ENCODE measurements around the gene RARB. TPM values are rescaled to one million over a fixed set of nuclear protein-coding genes. Genes with fewer than 3 reads are reported as not detected.
A peak's percentile ranks its signal among the peaks of the same experiment; 100 is the strongest.

Gene RARB
- total RNA-seq, 1 experiment from 2014 or later, result not detected

DNA sequence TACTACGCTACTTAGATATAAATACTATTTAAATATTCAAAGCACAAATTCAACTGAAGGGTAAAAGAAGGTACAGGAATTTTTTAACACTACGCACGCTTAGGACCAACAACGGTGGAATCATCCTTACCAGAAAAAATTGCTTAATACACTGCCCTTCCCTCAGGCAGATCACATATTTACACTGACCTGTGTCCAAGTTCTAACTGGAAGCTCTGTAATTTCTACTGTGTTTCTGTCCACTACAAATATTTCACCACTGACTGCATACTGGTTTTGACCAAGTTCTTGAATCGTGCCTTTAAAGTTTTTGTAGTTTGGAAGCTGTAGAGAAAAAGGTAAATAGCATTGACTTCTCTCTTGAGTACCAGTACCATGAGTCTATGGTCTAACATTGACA, 192.4 kb downstream of the RARB start:
- BruUV-seq (replicated peaks), result no TSS peak
- H3K27me3 Mint-ChIP-seq (ENCODE audit: insufficient read depth, unreplicated experiment), result no peaks in the 10 kb centered on the region
- no peak for TF ChIP-seq CTCF (IDR thresholded peaks at IDR 0.05; ENCODE audit: unreplicated experiment)
- DNase-seq (ENCODE audit: unreplicated experiment), result peak; percentile 12
- intact Hi-C loops (cut with micrococcal nuclease), result no loop called here
- no peak overlapping the region for H3K27ac Mint-ChIP-seq (ENCODE audit: low read depth, unreplicated experiment)
- peaks cover 17% of the 10 kb centered on the region for H3K4me1 Mint-ChIP-seq (ENCODE audit: insufficient read depth, unreplicated experiment)
- CTCF ChIA-PET, result interaction anchor here (0.5 to 0.7 kb wide), 2 partner anchors 1356 to 1360 kb away, joined by 3 read pairs; no protein-coding TSS in a partner anchor
- H3K36me3 Mint-ChIP-seq (ENCODE audit: insufficient read depth, unreplicated experiment), result peaks cover 54% of the 10 kb centered on the region
- POLR2A ChIA-PET, result interaction anchor here (0.8 kb wide), 1 partner anchor 17 kb away, joined by 3 read pairs; no protein-coding TSS in a partner anchor
- H3K9me3 Mint-ChIP-seq (ENCODE audit: unreplicated experiment), result peaks cover 4% of the 10 kb centered on the region
- no peak overlapping the region for H3K4me3 Mint-ChIP-seq (ENCODE audit: unreplicated experiment)

DNA sequence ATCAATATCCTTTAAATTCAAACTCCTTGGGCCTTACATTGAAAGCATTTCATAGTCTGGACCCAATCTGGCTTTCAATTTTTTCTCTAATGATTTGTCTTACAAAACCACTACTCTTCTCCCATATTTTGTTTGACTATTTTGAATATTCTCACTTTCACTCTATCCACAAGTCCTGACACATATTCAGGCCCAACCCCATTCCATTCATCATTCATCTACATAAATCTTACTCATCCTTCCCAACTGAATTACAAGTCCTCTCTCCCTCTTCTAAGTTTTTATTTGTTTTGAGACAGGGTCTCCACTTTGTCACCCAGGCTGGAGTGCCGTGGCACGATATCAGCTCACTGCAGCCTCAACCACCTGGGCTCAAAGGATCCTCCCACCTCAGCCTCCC, 193.0 kb downstream of the RARB start:
- BruUV-seq (replicated peaks), result no TSS peak
- TF ChIP-seq CTCF (IDR thresholded peaks at IDR 0.05; ENCODE audit: unreplicated experiment), result no peak
- H3K4me1 Mint-ChIP-seq (ENCODE audit: insufficient read depth, unreplicated experiment), result peaks cover 17% of the 10 kb centered on the region
- H3K9me3 Mint-ChIP-seq (ENCODE audit: unreplicated experiment), result peaks cover 4% of the 10 kb centered on the region
- peaks cover 55% of the 10 kb centered on the region for H3K36me3 Mint-ChIP-seq (ENCODE audit: insufficient read depth, unreplicated experiment)
- CTCF ChIA-PET, result interaction anchor here (0.7 kb wide), 1 partner anchor 1359 kb away, joined by 3 read pairs; no protein-coding TSS in a partner anchor
- no peaks in the 10 kb centered on the region for H3K27me3 Mint-ChIP-seq (ENCODE audit: insufficient read depth, unreplicated experiment)
- no peak for DNase-seq (ENCODE audit: unreplicated experiment)
- H3K4me3 Mint-ChIP-seq (ENCODE audit: unreplicated experiment), result no peak overlapping the region
- H3K27ac Mint-ChIP-seq (ENCODE audit: low read depth, unreplicated experiment), result no peak overlapping the region
- intact Hi-C loops (cut with micrococcal nuclease), result no loop called here
- POLR2A ChIA-PET, result interaction anchor here (0.8 kb wide), 1 partner anchor 17 kb away, joined by 3 read pairs; no protein-coding TSS in a partner anchor

DNA sequence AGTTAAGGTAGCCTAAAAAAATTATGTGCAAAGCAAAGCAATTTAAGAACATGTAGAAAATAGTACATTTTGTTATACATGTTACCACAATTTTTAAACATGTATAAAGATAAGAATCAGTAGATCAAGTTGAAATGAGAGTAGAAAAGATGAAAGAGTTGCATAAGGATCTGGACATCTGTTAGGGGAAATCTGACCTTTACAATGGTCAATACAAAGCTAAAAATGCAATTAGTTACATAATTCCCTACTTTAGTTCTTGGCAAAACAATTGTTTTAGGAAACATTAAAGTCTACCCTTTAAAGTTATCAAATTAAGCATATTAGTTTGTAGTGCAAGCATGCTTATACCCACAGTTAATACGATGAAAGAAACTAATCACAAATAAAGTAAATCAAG, 203.9 kb downstream of the RARB start:
- DNase-seq (ENCODE audit: unreplicated experiment), result no peak
- Mint-ChIP-seq H3K9me3 (ENCODE audit: unreplicated experiment) (no peaks in the 10 kb centered on the region), H3K4me3 (ENCODE audit: unreplicated experiment) (no peak overlapping the region), H3K27me3 (ENCODE audit: insufficient read depth, unreplicated experiment) (no peaks in the 10 kb centered on the region), H3K27ac (ENCODE audit: low read depth, unreplicated experiment) (no peak overlapping the region), H3K36me3 (ENCODE audit: insufficient read depth, unreplicated experiment) (peaks cover 63% of the 10 kb centered on the region), H3K4me1 (ENCODE audit: insufficient read depth, unreplicated experiment) (peaks cover 3% of the 10 kb centered on the region)
- intact Hi-C loops (cut with micrococcal nuclease), result no loop called here
- CTCF ChIA-PET, result interaction anchor here (0.6 kb wide), 1 partner anchor 39 kb away, joined by 3 read pairs; no protein-coding TSS in a partner anchor
- BruUV-seq (replicated peaks), result no TSS peak
- no peak for TF ChIP-seq CTCF (IDR thresholded peaks at IDR 0.05; ENCODE audit: unreplicated experiment)
- POLR2A ChIA-PET, result interaction anchor here (0.5 to 1.0 kb wide), 3 partner anchors 13 to 877 kb away, joined by 3 read pairs; no protein-coding TSS in a partner anchor

DNA sequence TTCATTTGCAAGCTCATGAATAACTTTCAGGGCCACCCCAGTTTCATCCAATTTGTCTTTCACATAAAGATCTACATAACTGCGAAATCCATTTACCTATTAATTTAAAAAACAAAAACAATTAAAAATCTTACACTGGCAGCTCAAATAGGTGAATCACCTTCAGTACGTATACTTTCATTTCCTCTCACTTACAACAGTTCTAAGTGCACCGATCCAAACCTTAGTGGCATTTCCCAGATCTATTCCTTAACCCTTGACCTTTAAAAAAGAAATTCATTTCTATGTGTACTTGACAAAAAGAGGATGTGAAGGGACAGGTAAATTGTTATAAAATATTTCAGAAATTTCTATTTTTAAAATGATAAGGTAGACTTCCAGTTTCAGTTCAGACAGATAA, 205.9 kb downstream of the RARB start:
- no peak for TF ChIP-seq CTCF (IDR thresholded peaks at IDR 0.05; ENCODE audit: unreplicated experiment)
- Mint-ChIP-seq H3K4me1 (ENCODE audit: insufficient read depth, unreplicated experiment) (peaks cover 3% of the 10 kb centered on the region), H3K4me3 (ENCODE audit: unreplicated experiment) (no peak overlapping the region), H3K27ac (ENCODE audit: low read depth, unreplicated experiment) (no peak overlapping the region), H3K36me3 (ENCODE audit: insufficient read depth, unreplicated experiment) (peaks cover 50% of the 10 kb centered on the region), H3K9me3 (ENCODE audit: unreplicated experiment) (no peaks in the 10 kb centered on the region), H3K27me3 (ENCODE audit: insufficient read depth, unreplicated experiment) (no peaks in the 10 kb centered on the region)
- intact Hi-C loops (cut with micrococcal nuclease), result no loop called here
- no TSS peak for BruUV-seq (replicated peaks)
- POLR2A ChIA-PET, result no interaction called here
- no peak for DNase-seq (ENCODE audit: unreplicated experiment)
- CTCF ChIA-PET, result interaction anchor here (0.5 to 1.6 kb wide), 6 partner anchors 11 to 485 kb away, joined by 3 to 9 read pairs (median 4); no protein-coding TSS in a partner anchor
